GM21529 (cell line): ENCODE data around the gene CLIP2.
"Not testable (repeated sequence)": the region's sequence is repeated elsewhere in the genome, so short reads cannot be mapped to it uniquely, and the experiment has no call there.

ENCODE experiments used
- ATAC-seq: cut with Tn5 transposase; IDR thresholded peaks from one replicate; pipeline ENCODE4 v1.9.1; 2021; ENCODE audit not compliant: unreplicated experiment

Gene CLIP2

GRCh38 chr7:74428023-74428422, 138.8 kb downstream of the CLIP2 start:
- ATAC-seq, result no peak

DNA sequence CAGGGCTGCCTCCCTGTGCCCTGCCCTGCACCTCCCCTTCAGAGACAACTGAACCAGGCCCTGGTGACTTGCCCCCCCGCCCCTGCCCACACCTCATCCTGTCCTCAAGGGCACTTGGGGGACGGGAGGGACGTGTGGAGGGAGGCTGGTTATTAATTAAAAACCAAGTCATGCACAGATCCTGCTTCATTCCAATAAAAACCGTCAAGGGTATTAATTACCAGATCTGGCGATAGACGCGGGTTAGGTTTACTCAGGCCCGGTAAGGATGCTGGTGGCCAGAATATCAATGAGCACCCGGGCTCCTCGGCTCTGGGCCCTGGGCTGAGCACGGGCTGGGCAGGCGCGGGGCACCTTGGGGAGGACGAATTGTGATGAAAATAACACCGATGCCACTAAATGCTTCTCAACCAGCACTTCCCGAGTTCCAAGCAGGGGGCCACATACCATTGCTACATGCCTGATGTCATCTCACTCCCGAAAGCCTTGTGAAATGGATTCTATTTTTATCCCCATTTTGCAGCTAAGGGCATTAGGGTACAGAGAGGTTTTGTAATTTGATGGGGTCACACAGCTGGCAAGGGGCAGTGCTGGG, 140.0 kb downstream of the CLIP2 start:
- no peak for ATAC-seq

GRCh38 chr7:74430409-74430808, 141.2 kb downstream of the CLIP2 start:
- not testable (repeated sequence) for ATAC-seq

DNA sequence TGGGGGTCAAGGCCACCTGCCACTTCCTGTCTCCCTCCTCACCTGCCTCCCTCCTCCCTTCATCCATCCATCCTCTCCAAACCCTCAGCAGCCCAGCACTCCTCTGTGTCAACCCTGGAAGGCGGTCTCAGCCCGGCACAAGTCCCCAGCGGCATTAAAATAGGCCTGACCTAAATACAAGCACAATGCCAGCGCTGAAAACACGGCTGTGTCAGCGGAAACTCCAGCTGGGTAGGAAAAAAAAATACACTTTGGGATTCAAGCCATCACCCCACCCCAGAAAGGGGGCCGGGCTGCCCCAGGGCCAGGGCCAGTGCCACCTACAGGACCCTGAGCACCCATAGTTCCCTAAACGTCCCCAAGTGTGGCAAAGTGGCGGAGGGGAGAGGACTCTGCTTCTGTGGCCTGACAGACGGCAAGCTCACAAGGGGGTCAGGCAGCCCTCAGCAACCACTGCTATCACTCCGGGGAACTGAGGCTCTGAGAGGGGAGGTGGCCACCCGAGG, 141.8 kb downstream of the CLIP2 start:
- ATAC-seq, result no peak

- ATAC-seq, result not testable (repeated sequence)
Observed at GRCh38 chr7:74437291-74437571, 148.0 kb downstream of the CLIP2 start.

DNA sequence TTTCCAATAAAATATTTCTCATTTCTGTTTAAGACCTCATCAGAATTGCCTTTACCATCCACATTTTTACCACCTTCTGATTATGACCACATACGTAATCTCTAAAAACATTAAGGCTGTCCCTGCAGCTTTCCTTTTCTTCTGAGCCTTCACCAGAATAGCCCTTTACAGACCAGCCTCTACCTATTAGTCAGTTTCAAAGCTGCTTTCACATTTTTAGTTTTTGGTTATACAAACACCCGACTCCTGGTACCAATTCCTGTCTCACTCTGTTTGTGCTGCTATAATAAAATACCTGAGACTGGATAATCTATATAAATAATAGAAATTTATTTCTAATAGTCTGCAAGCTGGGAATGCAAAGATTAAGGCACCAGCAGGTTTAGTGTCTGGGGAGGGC, 149.1 kb downstream of the CLIP2 start:
- no peak for ATAC-seq

DNA sequence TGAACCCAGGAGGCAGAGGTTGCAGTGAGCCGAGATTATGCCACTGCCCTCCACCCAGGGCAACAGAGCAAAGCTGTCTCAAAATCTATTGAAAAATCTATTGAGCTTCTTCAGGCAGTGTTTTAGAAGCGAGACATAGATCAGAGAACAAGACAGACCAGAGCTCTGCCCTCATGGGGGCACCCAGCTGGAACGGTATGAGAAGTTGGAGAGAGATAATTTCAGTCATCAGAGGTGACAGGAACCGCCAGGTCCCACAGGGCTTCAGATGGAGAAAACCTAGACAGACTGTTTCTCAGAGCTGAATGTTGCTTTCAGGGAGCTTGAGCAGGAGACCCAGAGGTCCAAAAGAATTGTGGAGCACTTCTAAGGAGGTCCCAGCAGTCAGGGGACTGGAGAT, 150.3 kb downstream of the CLIP2 start:
- ATAC-seq, result no peak

- not testable (repeated sequence) for ATAC-seq
Observed at GRCh38 chr7:74440143-74440542, 150.9 kb downstream of the CLIP2 start.

GRCh38 chr7:74441801-74442200, 152.6 kb downstream of the CLIP2 start:
- ATAC-seq, result no peak

GRCh38 chr7:74443543-74444247, 154.5 kb downstream of the CLIP2 start:
- no peak for ATAC-seq

GRCh38 chr7:74449144-74449543, 159.9 kb downstream of the CLIP2 start:
- ATAC-seq, result no peak

DNA sequence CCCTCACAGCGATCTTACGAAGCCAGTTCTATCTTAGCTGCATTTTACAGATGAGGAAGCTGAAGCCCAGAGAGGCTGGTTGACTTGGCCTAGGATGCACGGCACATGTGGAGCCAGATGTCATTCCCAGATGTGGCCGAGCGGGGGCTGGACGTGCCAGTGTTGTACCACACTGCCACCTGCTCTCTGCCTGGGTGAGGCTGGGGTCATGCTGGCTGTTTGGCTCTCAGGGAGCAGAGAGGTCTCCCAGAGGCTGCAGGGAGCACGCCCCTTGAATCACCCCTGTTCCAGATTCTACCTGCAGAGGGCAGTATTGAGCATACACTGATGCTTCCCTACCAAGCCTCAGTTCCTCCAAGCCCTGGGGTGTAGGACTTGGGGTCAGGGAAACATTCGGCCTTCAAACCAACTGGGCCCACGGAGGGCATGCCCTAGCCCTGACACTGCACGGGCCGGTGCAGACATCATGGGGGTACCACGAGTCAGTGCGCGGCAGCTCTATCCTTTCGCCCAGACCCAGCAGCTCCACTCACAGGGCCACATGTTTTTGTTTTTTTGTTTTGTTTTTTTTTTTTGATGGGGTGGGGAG, 160.7 kb downstream of the CLIP2 start:
- ATAC-seq, result no peak

- no peak for ATAC-seq
Observed at GRCh38 chr7:74452748-74453321, 163.6 kb downstream of the CLIP2 start.

GRCh38 chr7:74453322-74454011, 164.3 kb downstream of the CLIP2 start, which contains the start of gene GTF2IRD1:
TSS of gene GTF2IRD1 (plus strand) at chr7:74453906. CDS start at chr7:74508081, 54,175 bp downstream.
- ATAC-seq, result peak; percentile 63

DNA sequence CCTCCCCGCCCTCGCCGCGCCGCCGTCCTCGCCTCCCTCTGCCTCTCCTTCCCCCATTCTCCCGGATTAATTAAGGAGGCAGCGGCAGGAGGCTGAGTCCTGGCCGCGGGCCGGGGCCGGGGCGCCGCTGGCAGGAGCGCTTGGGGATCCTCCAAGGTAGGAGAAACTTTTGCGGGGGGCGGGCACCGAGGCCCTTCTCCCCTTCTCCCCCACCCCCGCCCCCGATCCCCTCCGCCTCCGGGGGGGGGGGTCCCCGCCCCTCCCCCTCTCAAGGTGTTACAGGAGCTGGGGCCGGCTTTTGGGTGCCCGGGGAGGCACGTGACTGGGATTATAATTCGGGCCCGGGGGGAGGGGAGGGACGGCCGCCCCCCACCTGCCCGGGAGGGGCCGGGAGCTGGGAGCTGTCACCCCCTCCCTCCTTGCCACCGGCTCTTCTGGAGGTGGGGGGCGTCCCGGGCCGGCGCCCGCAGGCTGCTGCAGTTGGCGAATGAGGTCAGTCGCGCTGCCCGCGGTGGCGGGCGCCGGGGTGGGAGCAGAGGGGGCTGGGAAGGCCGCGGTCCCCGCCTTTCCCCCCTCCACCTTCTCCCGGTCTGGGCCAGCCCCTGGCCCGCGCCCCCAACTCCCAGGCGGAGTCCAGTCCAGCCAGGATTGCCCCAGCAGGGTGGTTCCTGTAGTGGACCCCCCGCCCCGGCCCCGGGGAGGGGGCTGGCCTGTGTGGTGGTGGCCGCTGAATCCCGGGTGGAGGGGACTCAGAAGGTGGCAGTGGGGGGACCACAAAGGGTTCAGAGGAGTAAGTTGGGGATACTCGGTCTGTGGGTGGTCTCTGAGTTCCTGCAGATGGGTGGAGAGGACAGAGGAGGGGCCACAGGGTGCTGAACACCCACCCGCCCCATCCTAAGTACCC, 165.1 kb downstream of the CLIP2 start:
- ATAC-seq, result no peak

DNA sequence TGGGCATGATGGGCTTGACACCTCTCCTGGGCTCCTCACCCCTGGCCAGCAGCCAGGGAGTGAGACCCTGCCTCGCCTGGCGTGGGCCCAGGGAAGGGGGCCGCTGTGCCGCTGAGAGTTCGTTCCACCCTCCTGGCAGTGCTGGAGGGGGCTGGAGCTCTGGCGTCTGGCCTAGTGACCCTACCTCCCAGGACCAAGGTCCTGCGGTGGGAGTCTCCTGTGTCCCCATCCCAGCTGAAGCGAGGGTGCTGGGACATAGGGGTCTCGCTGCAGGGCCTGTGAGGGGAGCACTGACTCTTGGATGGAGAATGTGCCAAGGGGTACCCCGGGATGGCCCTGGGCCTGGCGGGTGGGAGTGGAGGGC, 165.7 kb downstream of the CLIP2 start:
- no peak for ATAC-seq

DNA sequence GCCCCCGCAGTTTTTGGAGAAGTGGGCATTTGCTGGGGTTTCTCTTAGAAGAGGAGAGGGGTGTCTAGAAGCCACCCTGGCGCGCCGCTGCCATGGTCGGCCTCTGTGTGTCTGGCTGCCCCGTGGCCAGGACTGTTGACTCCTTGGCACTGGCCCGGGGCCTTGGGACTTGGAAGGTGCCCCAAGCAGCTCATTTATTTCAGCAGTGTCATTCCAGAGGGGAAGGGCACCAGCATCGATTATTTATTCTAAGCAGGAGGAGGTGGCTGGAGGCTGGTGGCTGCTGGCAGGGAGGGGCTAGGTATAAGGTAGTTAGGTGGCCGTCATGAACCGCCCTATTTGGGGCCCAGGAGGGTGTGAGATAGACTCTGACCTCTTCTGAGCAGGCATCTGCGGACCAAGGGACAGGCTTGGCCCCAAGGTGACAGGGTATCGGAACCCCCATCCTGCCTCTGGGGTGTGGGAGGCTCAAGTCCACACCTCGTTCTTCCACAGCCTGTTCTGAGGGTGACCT, 166.1 kb downstream of the CLIP2 start:
- no peak for ATAC-seq
